Measurements from ENCODE around the gene SCN1B. TPM values are rescaled to one million over a fixed set of nuclear protein-coding genes. Genes with fewer than 3 reads are reported as not detected.

Gene SCN1B
- total and polyA plus RNA-seq, 3 experiments from 2014 or later = 1.1 to 1.9 (median 1.3) TPM

GRCh38 chr19:35042056-35042730 lies 11.9 kb downstream of the SCN1B start:
- Histone ChIP-seq H3K27me3 (ENCODE audit: insufficient read depth, low read length, poor library complexity, severe bottlenecking) (no peaks in the 10 kb centered on the region), H3K36me3 (ENCODE audit: insufficient read depth, low read length) (no peaks in the 10 kb centered on the region), H3K9me3 (ENCODE audit: low read length) (no peaks in the 10 kb centered on the region), H3K4me3 (ENCODE audit: low read length) (no peak overlapping the region), H3K27ac (ENCODE audit: low read depth, low read length) (peak overlapping the region; percentile 9), H3K4me1 (ENCODE audit: insufficient read depth, low read length) (peaks cover 31% of the 10 kb centered on the region)
- DNase-seq = no peak
- ChIA-PET CTCF (interaction anchor here (1.0 to 2.8 kb wide), 3 partner anchors 16 to 70 kb away, joined by 3 to 15 read pairs (median 4); no protein-coding TSS in a partner anchor), POLR2A (no interaction called here)
- Mint-ChIP-seq H3K9me3 (peaks cover 0 to under 1% (median 0%) of the 10 kb centered on the region in 5 donors), H3K4me1 (peaks cover 21 to 44% (median 31%) of the 10 kb centered on the region in 3 donors), H3K36me3 (no peaks in the 10 kb centered on the region), H3K27me3 (peaks cover 2 to 5% of the 10 kb centered on the region in 2 donors), H3K4me3 (peak overlapping the region in 4 of 7 donors; percentile 3 to 72 (median 17)), H3K27ac (peak overlapping the region in 1 of 8 donors; percentile 36)

- Histone ChIP-seq H3K27ac (ENCODE audit: low read depth, low read length) (no peak overlapping the region), H3K27me3 (ENCODE audit: insufficient read depth, low read length, poor library complexity, severe bottlenecking) (no peaks in the 10 kb centered on the region), H3K4me3 (ENCODE audit: low read length) (no peak overlapping the region), H3K9me3 (ENCODE audit: low read length) (no peaks in the 10 kb centered on the region), H3K36me3 (ENCODE audit: insufficient read depth, low read length) (no peaks in the 10 kb centered on the region), H3K4me1 (ENCODE audit: insufficient read depth, low read length) (peaks cover 31% of the 10 kb centered on the region)
- ChIA-PET POLR2A (no interaction called here), CTCF (interaction anchor here (1.0 to 2.8 kb wide), 10 partner anchors 17 to 91 kb away, joined by 3 to 15 read pairs (median 6); no protein-coding TSS in a partner anchor)
- H3K4me1 Mint-ChIP-seq = peaks cover 21 to 44% (median 31%) of the 10 kb centered on the region in 3 donors
- DNase-seq = no peak
- no peaks in the 10 kb centered on the region for H3K36me3 Mint-ChIP-seq
- H3K9me3 Mint-ChIP-seq = peaks cover 0 to 2% (median 0%) of the 10 kb centered on the region in 5 donors
- H3K27ac Mint-ChIP-seq = no peak overlapping the region
- peak overlapping the region in 1 of 7 donors; percentile 79 for H3K4me3 Mint-ChIP-seq
- H3K27me3 Mint-ChIP-seq = peaks cover 2 to 5% of the 10 kb centered on the region in 2 donors
Measured at GRCh38 chr19:35042954-35043604, 12.8 kb downstream of the SCN1B start.

- Histone ChIP-seq H3K27ac (ENCODE audit: low read depth, low read length) (no peak overlapping the region), H3K27me3 (ENCODE audit: insufficient read depth, low read length, poor library complexity, severe bottlenecking) (no peaks in the 10 kb centered on the region), H3K4me3 (ENCODE audit: low read length) (no peak overlapping the region), H3K4me1 (ENCODE audit: insufficient read depth, low read length) (peaks cover 31% of the 10 kb centered on the region), H3K9me3 (ENCODE audit: low read length) (no peaks in the 10 kb centered on the region), H3K36me3 (ENCODE audit: insufficient read depth, low read length) (no peaks in the 10 kb centered on the region)
- peaks cover 2 to 5% of the 10 kb centered on the region in 2 donors for H3K27me3 Mint-ChIP-seq
- no peak overlapping the region for H3K4me3 Mint-ChIP-seq
- CTCF ChIA-PET = interaction anchor here (0.8 to 2.8 kb wide), 26 partner anchors 9 to 123 kb away, joined by 3 to 15 read pairs (median 4); partner anchors contain the start of gene FXYD3
- H3K36me3 Mint-ChIP-seq = no peaks in the 10 kb centered on the region
- DNase-seq = no peak
- H3K27ac Mint-ChIP-seq = peak overlapping the region in 1 of 8 donors; percentile 91
- peaks cover 0 to 2% (median 0%) of the 10 kb centered on the region in 5 donors for H3K9me3 Mint-ChIP-seq
- POLR2A ChIA-PET = interaction anchor here (0.7 kb wide), 1 partner anchor 102 kb away, joined by 3 read pairs; no protein-coding TSS in a partner anchor
- H3K4me1 Mint-ChIP-seq = peaks cover 21 to 43% (median 31%) of the 10 kb centered on the region in 3 donors
Measured at GRCh38 chr19:35043906-35044305, 13.6 kb downstream of the SCN1B start.

- H3K27me3 ChIP-seq (ENCODE audit: insufficient read depth, low read length, poor library complexity, severe bottlenecking) = no peaks in the 10 kb centered on the region
Measured at GRCh38 chr19:35044317-35045117, 14.2 kb downstream of the SCN1B start.

GRCh38 chr19:35045667-35046300 lies 15.5 kb downstream of the SCN1B start:
- peaks cover 21% of the 10 kb centered on the region for H3K4me1 ChIP-seq (ENCODE audit: insufficient read depth, low read length)
- no peak overlapping the region for H3K27ac ChIP-seq (ENCODE audit: low read depth, low read length)
- POLR2A ChIA-PET = no interaction called here
- H3K27me3 ChIP-seq (ENCODE audit: insufficient read depth, low read length, poor library complexity, severe bottlenecking) = no peaks in the 10 kb centered on the region
- CTCF ChIA-PET = interaction anchor here (0.7 to 1.7 kb wide), 3 partner anchors 21 to 85 kb away, joined by 3 to 5 read pairs (median 3); no protein-coding TSS in a partner anchor
- no peaks in the 10 kb centered on the region for H3K9me3 ChIP-seq (ENCODE audit: low read length)
- DNase-seq = peak in 1 of 5 donors; percentile 28
- H3K36me3 ChIP-seq (ENCODE audit: insufficient read depth, low read length) = no peaks in the 10 kb centered on the region
- peaks cover 14 to 29% (median 23%) of the 10 kb centered on the region in 3 donors for H3K4me1 Mint-ChIP-seq
- H3K27ac Mint-ChIP-seq = no peak overlapping the region
- peaks cover 0 to 2% (median 0%) of the 10 kb centered on the region in 5 donors for H3K9me3 Mint-ChIP-seq
- peaks cover 2 to 5% of the 10 kb centered on the region in 2 donors for H3K27me3 Mint-ChIP-seq
- H3K4me3 Mint-ChIP-seq = peak overlapping the region in 1 of 7 donors; percentile 40
- no peaks in the 10 kb centered on the region for H3K36me3 Mint-ChIP-seq
- H3K4me3 ChIP-seq (ENCODE audit: low read length) = no peak overlapping the region

More at GRCh38 chr19:35044317-35045117, 14.2 kb downstream of the SCN1B start:
- Mint-ChIP-seq H3K9me3 (peaks cover 0 to 2% (median 0%) of the 10 kb centered on the region in 5 donors), H3K4me3 (no peak overlapping the region), H3K4me1 (peaks cover 21 to 37% (median 31%) of the 10 kb centered on the region in 3 donors), H3K36me3 (no peaks in the 10 kb centered on the region), H3K27me3 (peaks cover 2 to 5% of the 10 kb centered on the region in 2 donors), H3K27ac (peak overlapping the region in 4 of 8 donors; percentile 45 to 91 (median 47))
- Histone ChIP-seq H3K4me3 (ENCODE audit: low read length) (no peak overlapping the region), H3K9me3 (ENCODE audit: low read length) (no peaks in the 10 kb centered on the region), H3K27ac (ENCODE audit: low read depth, low read length) (no peak overlapping the region), H3K4me1 (ENCODE audit: insufficient read depth, low read length) (peaks cover 31% of the 10 kb centered on the region), H3K36me3 (ENCODE audit: insufficient read depth, low read length) (no peaks in the 10 kb centered on the region)
- peak; percentile 33 to 70 (median 53) for DNase-seq
- POLR2A ChIA-PET = interaction anchor here (0.7 kb wide), 1 partner anchor 102 kb away, joined by 3 read pairs; no protein-coding TSS in a partner anchor
- CTCF ChIA-PET = interaction anchor here (0.6 to 2.8 kb wide), 29 partner anchors 9 to 123 kb away, joined by 3 to 15 read pairs (median 4); partner anchors contain the start of gene FXYD3

GRCh38 chr19:35046461-35046860 lies 16.2 kb downstream of the SCN1B start:
- no peak overlapping the region for H3K27ac Mint-ChIP-seq
- POLR2A ChIA-PET = no interaction called here
- no peaks in the 10 kb centered on the region for H3K9me3 ChIP-seq (ENCODE audit: low read length)
- CTCF ChIA-PET = interaction anchor here (0.7 to 1.7 kb wide), 3 partner anchors 20 to 86 kb away, joined by 3 to 5 read pairs (median 3); no protein-coding TSS in a partner anchor
- no peak for DNase-seq
- H3K4me1 ChIP-seq (ENCODE audit: insufficient read depth, low read length) = peaks cover 14% of the 10 kb centered on the region
- H3K4me1 Mint-ChIP-seq = peaks cover 12 to 24% (median 18%) of the 10 kb centered on the region in 3 donors
- H3K36me3 Mint-ChIP-seq = no peaks in the 10 kb centered on the region
- H3K4me3 Mint-ChIP-seq = no peak overlapping the region
- H3K27me3 ChIP-seq (ENCODE audit: insufficient read depth, low read length, poor library complexity, severe bottlenecking) = no peaks in the 10 kb centered on the region
- H3K27me3 Mint-ChIP-seq = peaks cover 2 to 5% of the 10 kb centered on the region in 2 donors
- no peak overlapping the region for H3K27ac ChIP-seq (ENCODE audit: low read depth, low read length)
- peaks cover 0 to 2% (median 0%) of the 10 kb centered on the region in 5 donors for H3K9me3 Mint-ChIP-seq
- no peak overlapping the region for H3K4me3 ChIP-seq (ENCODE audit: low read length)
- no peaks in the 10 kb centered on the region for H3K36me3 ChIP-seq (ENCODE audit: insufficient read depth, low read length)

- ChIA-PET CTCF (interaction anchor here (1.3 to 1.6 kb wide), 3 partner anchors 18 to 315 kb away, joined by 3 to 5 read pairs (median 3); no protein-coding TSS in a partner anchor), POLR2A (no interaction called here)
Measured at GRCh38 chr19:35048911-35049411, 18.7 kb downstream of the SCN1B start.

More at GRCh38 chr19:35048911-35049411, 18.7 kb downstream of the SCN1B start:
- no peak overlapping the region for H3K4me3 ChIP-seq (ENCODE audit: low read length)
- H3K9me3 Mint-ChIP-seq = peaks cover 0 to 2% (median 0%) of the 10 kb centered on the region in 5 donors
- no peaks in the 10 kb centered on the region for H3K27me3 ChIP-seq (ENCODE audit: insufficient read depth, low read length, poor library complexity, severe bottlenecking)
- H3K9me3 ChIP-seq (ENCODE audit: low read length) = no peaks in the 10 kb centered on the region
- H3K4me1 Mint-ChIP-seq = peaks cover 9 to 19% (median 17%) of the 10 kb centered on the region in 3 donors
- no peaks in the 10 kb centered on the region for H3K36me3 Mint-ChIP-seq
- H3K4me1 ChIP-seq (ENCODE audit: insufficient read depth, low read length) = peaks cover 8% of the 10 kb centered on the region
- no peaks in the 10 kb centered on the region for H3K36me3 ChIP-seq (ENCODE audit: insufficient read depth, low read length)
- no peak overlapping the region for H3K27ac ChIP-seq (ENCODE audit: low read depth, low read length)
- DNase-seq = no peak
- H3K27me3 Mint-ChIP-seq = peaks cover 2 to 8% of the 10 kb centered on the region in 2 donors
- no peak overlapping the region for H3K27ac Mint-ChIP-seq
- H3K4me3 Mint-ChIP-seq = no peak overlapping the region
